ENCODE data around the gene COL1A2. TPM values are rescaled to one million over a fixed set of nuclear protein-coding genes. Genes with fewer than 3 reads are reported as not detected.

The COL1A2 gene
- total and polyA plus RNA-seq, 7 donors, result 10.8 to 85.0 (median 24.5) TPM

DNA sequence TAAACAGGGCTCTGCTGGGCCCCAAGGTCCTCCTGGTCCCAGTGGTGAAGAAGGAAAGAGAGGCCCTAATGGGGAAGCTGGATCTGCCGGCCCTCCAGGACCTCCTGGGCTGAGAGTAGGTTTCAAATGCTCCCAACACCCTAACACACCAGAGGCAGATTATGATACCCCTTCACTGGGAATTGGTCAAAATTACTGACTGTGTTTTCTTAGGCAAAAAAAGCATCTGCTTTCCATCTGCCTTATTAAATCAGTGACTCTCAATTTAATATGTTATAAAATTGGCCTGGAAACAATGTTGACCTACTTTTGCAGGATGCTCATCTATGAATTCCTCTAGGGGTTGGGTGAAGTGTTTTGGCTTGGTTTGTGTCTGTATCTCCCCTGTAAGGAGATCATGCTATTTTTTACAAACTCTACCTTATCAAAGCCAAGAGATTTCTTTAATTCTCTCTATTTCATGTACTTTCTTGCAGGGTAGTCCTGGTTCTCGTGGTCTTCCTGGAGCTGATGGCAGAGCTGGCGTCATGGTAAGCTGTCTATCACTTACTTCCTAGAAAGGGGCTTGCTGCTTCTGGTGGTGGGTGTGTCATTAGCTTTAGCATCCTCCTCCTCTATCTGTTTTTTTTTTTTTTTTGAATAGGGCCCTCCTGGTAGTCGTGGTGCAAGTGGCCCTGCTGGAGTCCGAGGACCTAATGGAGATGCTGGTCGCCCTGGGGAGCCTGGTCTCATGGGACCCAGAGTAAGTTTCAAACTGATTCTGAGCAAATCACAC lies 15.9 kb downstream of the COL1A2 start:
- Histone ChIP-seq H3K27ac (no peak overlapping the region), H3K4me3 (no peak overlapping the region), H3K27me3 (ENCODE audit: insufficient read depth in 3 of 3, low read length in 2 of 3) (no peaks in the 10 kb centered on the region), H3K9me3 (no peaks in the 10 kb centered on the region), H3K4me1 (no peaks in the 10 kb centered on the region), H3K36me3 (ENCODE audit: insufficient read depth in 1 of 2, low read depth in 1 of 2) (peaks cover 0 to 32% of the 10 kb centered on the region in 2 donors)
- DNase-seq (no peak), ATAC-seq (no peak)
- intact Hi-C loops (cut with DNase I), result no loop called here
- 66 to 77% (median 69%) methylated on average over 6 of the region's 6 CpGs for WGBS, 3 donors
- TF ChIP-seq, protein P1, sequence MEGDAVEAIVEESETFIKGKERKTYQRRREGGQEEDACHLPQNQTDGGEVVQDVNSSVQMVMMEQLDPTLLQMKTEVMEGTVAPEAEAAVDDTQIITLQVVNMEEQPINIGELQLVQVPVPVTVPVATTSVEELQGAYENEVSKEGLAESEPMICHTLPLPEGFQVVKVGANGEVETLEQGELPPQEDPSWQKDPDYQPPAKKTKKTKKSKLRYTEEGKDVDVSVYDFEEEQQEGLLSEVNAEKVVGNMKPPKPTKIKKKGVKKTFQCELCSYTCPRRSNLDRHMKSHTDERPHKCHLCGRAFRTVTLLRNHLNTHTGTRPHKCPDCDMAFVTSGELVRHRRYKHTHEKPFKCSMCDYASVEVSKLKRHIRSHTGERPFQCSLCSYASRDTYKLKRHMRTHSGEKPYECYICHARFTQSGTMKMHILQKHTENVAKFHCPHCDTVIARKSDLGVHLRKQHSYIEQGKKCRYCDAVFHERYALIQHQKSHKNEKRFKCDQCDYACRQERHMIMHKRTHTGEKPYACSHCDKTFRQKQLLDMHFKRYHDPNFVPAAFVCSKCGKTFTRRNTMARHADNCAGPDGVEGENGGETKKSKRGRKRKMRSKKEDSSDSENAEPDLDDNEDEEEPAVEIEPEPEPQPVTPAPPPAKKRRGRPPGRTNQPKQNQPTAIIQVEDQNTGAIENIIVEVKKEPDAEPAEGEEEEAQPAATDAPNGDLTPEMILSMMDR (IDR thresholded peaks at IDR 0.05), result no peak

DNA sequence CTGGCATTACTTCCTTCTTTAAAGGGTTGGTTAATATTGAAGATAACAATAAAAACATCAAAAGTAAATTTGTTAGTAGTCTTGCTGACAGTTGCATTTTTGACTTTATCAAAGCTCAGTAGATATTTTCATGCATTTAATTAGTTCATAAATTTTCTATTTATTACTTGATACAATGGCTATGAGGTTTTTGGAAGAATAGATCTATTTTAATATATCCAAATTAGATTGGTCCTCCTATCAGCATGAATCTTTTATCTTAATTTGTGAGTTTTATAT lies 16.4 kb downstream of the COL1A2 start:
- Histone ChIP-seq H3K4me3 (no peak overlapping the region), H3K27ac (no peak overlapping the region), H3K36me3 (ENCODE audit: insufficient read depth in 1 of 2, low read depth in 1 of 2) (peaks cover 0 to 34% of the 10 kb centered on the region in 2 donors), H3K27me3 (ENCODE audit: insufficient read depth in 3 of 3, low read length in 2 of 3) (no peaks in the 10 kb centered on the region), H3K9me3 (no peaks in the 10 kb centered on the region), H3K4me1 (no peaks in the 10 kb centered on the region)
- ATAC-seq, result no peak
- intact Hi-C loops (cut with DNase I), result no loop called here
- no peak for DNase-seq
- TF ChIP-seq, protein P1 (IDR thresholded peaks at IDR 0.05), result no peak

DNA sequence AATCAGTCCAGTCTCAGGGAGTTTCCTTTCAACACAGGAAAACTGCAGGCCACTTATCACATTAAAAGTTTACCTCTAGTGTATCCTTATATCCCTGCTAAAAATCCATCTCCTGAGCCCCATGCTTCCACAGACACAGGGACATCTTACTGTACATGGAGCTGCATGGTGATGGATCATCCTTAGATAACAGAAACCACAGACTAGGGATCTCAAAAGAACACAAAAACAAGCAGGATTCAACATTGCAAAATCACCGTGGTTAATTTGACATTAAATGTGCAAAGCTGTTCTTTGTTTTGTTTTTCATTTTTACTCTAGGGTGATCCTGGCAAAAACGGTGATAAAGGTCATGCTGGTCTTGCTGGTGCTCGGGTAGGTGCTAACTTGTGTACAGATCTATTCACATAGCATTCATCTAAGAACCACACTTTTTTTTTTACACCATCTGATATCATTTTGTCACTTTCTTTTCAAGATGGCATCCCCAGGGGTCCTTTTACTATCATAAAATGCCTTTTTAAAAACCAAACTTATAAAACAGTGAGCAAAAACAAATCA lies 18.1 kb downstream of the COL1A2 start:
- DNase-seq, result no peak
- TF ChIP-seq, protein P1 (IDR thresholded peaks at IDR 0.05), result no peak
- Histone ChIP-seq H3K4me3 (no peak overlapping the region), H3K27ac (no peak overlapping the region), H3K36me3 (ENCODE audit: insufficient read depth in 1 of 2, low read depth in 1 of 2) (peaks cover 0 to 44% of the 10 kb centered on the region in 2 donors), H3K27me3 (ENCODE audit: insufficient read depth in 3 of 3, low read length in 2 of 3) (no peaks in the 10 kb centered on the region), H3K4me1 (no peaks in the 10 kb centered on the region), H3K9me3 (no peaks in the 10 kb centered on the region)
- intact Hi-C loops (cut with DNase I), result no loop called here
- no peak for ATAC-seq
- WGBS, 3 donors, result 41 to 58% (median 43%) methylated on average over 3 of the region's 3 CpGs

DNA sequence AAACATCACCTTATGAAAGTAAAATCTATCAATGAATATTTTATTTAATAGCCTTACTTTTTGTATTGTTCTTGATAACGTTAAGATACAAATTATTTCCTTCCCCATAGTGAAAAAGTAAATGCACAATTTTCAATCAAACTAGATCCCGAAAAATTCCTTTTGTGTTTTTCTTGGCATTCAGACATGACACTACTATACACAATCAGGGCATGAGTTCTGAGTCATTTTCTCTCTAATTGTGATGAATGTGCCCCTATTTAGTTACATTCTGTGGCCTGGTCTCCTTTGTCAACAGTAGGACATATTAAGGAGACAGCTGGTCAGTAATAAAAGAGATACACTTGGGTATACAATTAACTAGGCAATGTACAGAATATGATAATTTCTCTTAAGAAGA lies 19.8 kb downstream of the COL1A2 start:
- Histone ChIP-seq H3K4me1 (no peaks in the 10 kb centered on the region), H3K4me3 (no peak overlapping the region), H3K36me3 (ENCODE audit: insufficient read depth in 1 of 2, low read depth in 1 of 2) (peaks cover 0 to 55% of the 10 kb centered on the region in 2 donors), H3K27ac (no peak overlapping the region), H3K27me3 (ENCODE audit: insufficient read depth in 3 of 3, low read length in 2 of 3) (no peaks in the 10 kb centered on the region), H3K9me3 (no peaks in the 10 kb centered on the region)
- DNase-seq, result no peak
- no peak for ATAC-seq
- TF ChIP-seq, protein P1 (IDR thresholded peaks at IDR 0.05), result no peak
- WGBS, 3 donors, result 45 to 50% (median 45%) methylated on average over 2 of the region's 2 CpGs
- intact Hi-C loops (cut with DNase I), result no loop called here

DNA sequence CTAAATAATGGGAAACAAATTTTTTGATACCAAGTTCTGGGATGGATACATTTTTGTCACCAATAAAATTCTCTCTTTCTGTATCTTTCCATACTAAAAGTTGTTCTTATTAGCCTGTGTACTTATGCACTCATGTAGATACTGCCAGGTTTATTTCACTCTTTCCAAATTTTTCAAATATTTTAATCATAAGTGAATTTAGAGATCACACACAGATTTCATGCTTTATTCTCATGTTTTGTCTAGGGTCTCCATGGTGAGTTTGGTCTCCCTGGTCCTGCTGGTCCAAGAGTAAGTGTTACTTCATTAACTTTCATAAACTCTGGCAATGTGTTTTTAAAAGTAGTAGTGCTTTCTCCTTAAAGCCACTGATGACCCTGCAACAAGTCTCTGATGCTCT lies 20.3 kb downstream of the COL1A2 start:
- no peaks in the 10 kb centered on the region for H3K4me1 ChIP-seq
- no peak for ATAC-seq
- intact Hi-C loops (cut with DNase I), result no loop called here

More for the DNA sequence above, 20.3 kb downstream of the COL1A2 start:
- peaks cover 0 to 56% of the 10 kb centered on the region in 2 donors for H3K36me3 ChIP-seq (ENCODE audit: insufficient read depth in 1 of 2, low read depth in 1 of 2)
- H3K4me3 ChIP-seq, result no peak overlapping the region
- no peaks in the 10 kb centered on the region for H3K27me3 ChIP-seq (ENCODE audit: insufficient read depth in 3 of 3, low read length in 2 of 3)
- DNase-seq, result no peak
- TF ChIP-seq, protein P1 (IDR thresholded peaks at IDR 0.05), result no peak
- no peak overlapping the region for H3K27ac ChIP-seq
- H3K9me3 ChIP-seq, result no peaks in the 10 kb centered on the region
